ENCODE data around the gene VPS26A.

DNA sequence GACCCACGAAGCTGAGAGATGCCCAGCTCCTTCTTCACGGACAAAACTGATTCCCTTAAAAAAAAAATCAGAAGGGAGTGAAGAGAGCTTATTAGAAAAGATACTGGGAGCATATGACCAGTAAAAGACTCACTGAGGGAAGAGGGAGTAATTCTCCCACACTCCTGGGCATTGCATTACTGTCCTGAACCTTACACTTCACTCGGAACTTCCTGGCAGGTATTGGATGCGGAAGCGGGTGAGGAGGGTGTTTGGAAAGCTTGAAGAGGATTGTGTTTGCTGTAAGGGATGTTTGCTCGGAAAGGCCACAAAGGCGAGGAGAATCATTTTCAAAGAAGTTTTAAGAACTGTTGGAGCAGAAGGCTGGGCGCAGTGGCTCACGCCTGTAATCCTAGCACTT lies 96.5 kb downstream of the VPS26A start:
- TF ChIP-seq, protein P1, sequence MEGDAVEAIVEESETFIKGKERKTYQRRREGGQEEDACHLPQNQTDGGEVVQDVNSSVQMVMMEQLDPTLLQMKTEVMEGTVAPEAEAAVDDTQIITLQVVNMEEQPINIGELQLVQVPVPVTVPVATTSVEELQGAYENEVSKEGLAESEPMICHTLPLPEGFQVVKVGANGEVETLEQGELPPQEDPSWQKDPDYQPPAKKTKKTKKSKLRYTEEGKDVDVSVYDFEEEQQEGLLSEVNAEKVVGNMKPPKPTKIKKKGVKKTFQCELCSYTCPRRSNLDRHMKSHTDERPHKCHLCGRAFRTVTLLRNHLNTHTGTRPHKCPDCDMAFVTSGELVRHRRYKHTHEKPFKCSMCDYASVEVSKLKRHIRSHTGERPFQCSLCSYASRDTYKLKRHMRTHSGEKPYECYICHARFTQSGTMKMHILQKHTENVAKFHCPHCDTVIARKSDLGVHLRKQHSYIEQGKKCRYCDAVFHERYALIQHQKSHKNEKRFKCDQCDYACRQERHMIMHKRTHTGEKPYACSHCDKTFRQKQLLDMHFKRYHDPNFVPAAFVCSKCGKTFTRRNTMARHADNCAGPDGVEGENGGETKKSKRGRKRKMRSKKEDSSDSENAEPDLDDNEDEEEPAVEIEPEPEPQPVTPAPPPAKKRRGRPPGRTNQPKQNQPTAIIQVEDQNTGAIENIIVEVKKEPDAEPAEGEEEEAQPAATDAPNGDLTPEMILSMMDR (IDR thresholded peaks at IDR 0.05), result no peak
- no peak for TF ChIP-seq POLR2A (IDR thresholded peaks at IDR 0.05)
